Right ventricle myocardium inferior (tissue), 1 donor: ENCODE measurements around the gene GRIFIN. TPM values are rescaled to one million over a fixed set of nuclear protein-coding genes. Genes with fewer than 3 reads are reported as not detected.
A peak's percentile ranks its signal among the peaks of the same experiment; 100 is the strongest.
"Not testable (repeated sequence)": the region's sequence is repeated elsewhere in the genome, so short reads cannot be mapped to it uniquely, and the experiment has no call there.

Experiments used
- ATAC-seq: fragments of 200-7000 bp; cut with Tn5 transposase; one replicate; pipeline ENCODE4 v1.9.1; 2020; ENCODE audit warnings: mild to moderate bottlenecking, moderate library complexity
- DNase-seq: peaks from one replicate; pipeline ENCODE4 v3.0.0; 2021; ENCODE audit errors: missing footprints
- intact Hi-C: fragments of 100-400 bp; cut with DNase I; formaldehyde crosslinking; loops from one replicate; pipeline ENCODE4 v1.11.0; 2022
- total RNA-seq: library from RNA; stranded (reverse); fragmentation: NEBNext Ultra II Directional; extraction: Animal tissue kit (Norgen Biotek cat#: 25700); gene quantifications from one replicate; pipeline ENCODE4 v1.2.1, GENCODE V29; 2021
- donor health status: DM: no; HTN: yes; CAD: no; lungs with severe emphysema.

The GRIFIN gene
- total RNA-seq, 1 donor from 2014 or later = not detected

DNA sequence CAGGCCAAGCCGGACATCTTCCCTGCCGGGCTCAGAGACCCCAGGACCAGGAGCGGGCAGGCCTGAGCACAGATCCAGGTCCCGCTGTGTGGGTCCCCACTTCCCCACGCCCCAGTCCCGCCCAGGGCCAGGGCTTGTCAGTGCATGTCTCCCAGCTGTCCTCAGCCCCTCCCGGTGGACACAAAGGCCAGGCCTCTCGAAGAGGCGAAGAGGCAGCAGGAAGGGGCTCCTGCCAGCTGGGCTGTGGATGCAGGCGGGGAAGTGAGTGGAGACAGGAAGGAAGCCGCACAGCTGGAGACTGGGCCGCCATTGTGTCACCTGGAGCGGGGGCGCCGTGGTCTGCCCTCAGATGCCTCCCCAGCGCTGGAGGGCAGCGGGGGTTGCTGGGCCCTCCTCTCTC is 4.8 kb downstream of the GRIFIN start:
- ATAC-seq = peak; percentile 63
- intact Hi-C loops = no loop called here
- peak; percentile 82 for DNase-seq

DNA sequence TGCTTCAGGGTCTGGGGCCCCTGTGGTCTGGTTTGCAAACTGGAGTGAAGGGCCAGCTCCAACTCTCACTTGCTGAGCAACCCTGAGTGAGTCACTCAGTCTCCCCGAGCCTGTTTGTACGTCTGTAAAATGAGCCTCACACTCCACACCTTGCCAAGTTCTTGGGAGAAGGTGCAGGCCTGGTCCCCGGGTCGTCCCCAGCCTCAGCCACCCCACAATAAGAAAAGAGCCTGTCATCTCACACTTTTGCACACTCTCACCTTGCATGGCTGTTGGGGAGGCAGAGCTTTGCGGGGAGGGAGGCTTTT is 5.2 kb downstream of the GRIFIN start:
- peak; percentile 41 for ATAC-seq

DNA sequence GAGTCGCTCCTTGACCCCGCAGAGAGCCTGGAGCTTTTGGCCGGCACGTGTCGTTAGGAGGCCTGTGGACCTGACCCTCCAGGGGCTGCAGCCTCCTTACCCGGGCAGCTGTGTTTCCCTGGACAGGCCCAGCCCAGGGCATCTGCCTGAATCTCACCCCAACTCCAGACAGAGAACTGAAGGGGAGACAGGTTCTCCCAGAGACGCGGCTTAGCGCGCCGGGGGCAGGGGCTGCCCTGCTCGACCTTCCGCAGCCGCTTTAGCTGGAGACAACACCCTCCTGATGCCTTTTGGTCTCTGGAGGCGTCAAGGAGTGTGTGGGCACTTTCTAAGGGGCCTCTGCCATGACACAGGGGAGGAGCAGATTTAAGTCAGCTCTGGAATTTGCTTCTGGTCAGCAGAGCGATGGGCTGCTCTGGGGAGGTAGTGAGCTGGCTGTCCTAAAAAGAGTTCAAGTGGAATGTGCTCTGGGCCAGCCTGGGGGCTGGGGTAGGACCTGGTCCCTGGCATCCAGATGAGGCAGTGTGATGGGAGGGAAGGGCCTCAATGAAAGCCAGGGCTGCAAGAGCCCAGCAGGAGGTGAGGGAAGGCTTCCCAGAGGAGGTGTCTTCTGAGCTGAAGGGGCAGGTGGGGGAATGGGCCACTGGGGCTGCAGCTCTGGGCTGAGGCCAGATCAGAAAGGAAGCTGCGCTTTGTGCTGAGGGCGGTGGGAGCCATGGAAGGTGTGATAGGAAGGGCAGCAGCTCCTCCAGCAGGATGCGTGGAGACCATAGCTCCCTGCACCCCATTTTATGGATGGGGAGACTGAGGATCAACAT is 5.8 kb downstream of the GRIFIN start:
- intact Hi-C loops = no loop called here
- no peak for ATAC-seq

More for the DNA sequence above, 5.2 kb downstream of the GRIFIN start:
- intact Hi-C loops = no loop called here
- DNase-seq = no peak

DNA sequence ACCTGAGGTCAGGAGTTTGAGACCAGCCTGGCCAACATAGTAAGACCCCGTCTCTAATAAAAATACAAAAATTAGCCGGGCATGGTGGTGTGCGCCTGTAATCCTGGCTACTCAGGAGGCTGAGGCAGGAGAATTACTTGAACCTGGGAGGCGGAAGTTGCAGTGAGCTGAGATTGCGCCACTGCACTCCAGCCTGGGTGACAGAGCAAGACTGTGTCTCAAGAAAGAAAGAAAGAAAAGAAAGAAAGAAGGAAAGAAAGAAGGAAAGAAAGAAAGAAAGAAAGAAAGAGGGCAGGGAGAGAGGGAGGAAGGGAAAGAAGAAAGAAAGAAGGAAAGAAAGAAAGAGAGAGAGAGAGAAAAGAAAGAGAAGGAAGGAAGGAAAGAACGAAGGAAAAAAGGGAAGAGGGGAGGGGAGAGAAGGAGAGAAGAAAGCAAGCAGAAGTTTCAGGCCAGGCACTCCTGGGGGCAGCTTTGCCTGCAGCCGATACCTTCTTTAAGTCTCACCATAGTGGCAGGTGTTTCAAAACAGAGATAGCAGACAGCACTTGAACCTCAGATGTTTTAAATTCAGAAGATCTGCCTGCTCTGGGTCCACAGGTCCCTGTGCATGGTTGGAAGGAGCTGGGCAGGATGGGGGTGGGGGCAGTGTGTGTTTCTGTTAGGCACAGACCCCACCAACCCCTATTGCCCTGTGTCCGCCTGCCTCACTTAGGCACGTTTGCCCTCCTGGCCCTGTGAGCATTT is 6.6 kb downstream of the GRIFIN start:
- ATAC-seq, DNase-seq: not testable (repeated sequence)
- intact Hi-C loops = loop anchor here (2.0 kb wide), 1 partner anchor 891 kb away; no protein-coding TSS in a partner anchor

More for the DNA sequence above, 5.8 kb downstream of the GRIFIN start:
- DNase-seq = no peak

DNA sequence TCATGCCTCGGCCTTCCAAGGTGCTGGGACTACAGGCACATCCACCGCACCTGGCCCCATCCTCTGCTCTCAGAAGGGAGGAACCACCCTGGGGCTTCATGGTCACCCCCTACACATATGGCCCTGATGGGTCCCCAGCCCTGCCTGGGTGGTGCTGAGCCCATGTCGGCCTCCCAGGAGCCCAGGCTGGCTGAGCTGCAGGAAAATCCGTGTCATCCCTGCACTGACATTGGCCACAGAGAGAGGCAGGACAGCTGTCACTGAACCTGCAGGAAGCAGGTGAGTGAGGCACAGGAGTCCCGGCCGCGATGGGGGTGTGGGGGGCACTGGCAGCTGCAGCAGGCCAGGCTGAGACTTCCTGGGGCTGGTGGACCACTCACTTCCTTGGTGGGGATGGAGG is 8.0 kb downstream of the GRIFIN start:
- ATAC-seq = no peak
- intact Hi-C loops = loop anchor here (2.0 kb wide), 1 partner anchor 889 kb away; no protein-coding TSS in a partner anchor
- DNase-seq = no peak

DNA sequence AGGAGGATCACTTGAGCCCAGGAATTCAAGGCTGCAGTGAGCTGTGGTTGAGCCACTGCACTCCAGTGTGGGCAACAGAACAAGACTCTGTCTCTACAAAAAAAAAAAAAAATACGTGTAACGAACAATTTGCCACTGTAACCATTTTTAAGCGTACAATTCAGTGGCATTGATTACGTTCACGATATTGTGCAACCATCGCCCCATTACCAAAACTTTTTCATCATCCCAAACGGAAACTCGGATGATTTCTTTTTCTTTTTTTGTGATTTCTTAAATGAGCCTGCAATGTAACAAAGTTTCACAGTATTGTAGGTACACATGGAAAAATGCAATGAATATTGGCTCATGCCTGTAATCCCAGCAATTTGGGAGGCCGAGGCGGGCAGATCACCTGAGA is 9.5 kb downstream of the GRIFIN start:
- DNase-seq (no peak), ATAC-seq (no peak)
- intact Hi-C loops = no loop called here

DNA sequence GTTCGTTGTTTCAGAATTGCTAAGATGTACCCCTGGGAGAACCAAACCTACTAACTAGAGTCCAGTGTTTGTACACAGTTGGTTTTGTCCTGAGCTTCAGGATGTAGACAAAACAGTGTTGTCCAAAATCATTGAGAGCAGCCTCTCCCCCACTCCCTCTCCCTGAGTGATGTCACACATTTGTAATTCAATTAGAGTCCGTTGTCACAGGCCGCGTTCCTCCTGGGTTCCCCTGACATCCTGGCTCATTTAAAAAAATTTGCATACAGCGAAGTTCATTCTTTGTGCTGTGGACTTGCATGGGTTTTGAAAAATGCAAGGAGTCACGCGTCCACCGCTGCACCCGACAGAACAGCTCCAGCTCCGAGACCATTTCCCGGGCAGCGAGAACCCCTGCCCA is 10.3 kb downstream of the GRIFIN start:
- intact Hi-C loops = no loop called here
- DNase-seq = peak; percentile 8

DNA sequence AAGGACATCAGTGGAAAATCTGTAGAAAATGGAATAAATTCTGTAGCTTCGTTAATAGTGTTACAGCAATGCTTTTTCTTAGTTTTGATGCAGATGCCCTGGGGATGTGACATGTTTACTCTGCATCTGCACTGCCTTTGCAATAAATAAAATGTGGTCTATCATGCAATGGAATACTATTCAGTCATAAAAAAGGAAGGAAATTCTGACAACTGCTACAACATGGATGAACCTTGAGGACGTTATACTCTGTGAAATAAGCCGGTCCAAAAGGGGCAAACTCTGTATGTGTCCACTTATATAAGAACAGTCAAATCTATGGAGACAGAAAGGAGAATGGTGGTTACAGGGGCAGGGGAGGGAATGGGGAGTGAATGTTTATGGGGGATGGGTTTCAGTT is 13.5 kb downstream of the GRIFIN start:
- ATAC-seq (no peak), DNase-seq (no peak)
- intact Hi-C loops = no loop called here

More for the DNA sequence above, 10.3 kb downstream of the GRIFIN start:
- ATAC-seq = no peak

DNA sequence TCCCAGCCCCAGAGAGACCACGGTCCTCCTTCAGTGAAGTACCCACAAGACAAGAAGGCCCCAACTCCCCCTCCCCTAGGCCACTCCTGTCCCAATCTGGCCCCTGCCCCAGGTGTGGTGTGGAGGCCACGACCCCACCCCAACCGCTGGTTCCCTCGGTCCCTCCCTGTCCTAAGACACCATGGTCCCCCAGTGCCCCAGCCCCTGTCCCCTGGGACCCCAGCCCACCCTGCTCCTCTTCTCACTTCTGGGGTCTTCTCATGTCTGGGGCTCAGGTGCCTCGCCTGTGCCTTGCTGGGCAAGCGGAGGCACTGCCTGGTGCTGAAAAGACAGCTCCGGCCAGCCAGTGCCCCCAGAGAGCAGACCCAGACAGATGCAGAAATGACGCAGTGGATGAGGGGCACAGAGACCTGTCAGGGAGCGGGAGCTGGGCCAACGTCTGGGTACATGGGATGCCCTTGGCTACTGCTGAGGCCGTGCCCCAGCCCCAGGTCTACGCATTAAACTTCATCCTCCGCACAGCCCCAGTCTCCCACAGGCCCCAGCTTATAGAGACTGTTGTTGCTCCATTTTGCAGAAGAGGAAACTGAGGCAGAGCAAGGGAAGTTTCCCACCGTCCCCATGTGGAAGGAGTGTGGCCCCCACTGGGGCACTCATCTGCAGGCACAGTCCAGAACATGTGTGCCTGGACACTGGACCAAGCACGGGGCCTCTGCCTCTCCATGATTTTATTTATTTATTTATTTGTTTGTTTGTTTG is 14.8 kb downstream of the GRIFIN start:
- peak; percentile 23 for ATAC-seq
- intact Hi-C loops = no loop called here
- no peak for DNase-seq

DNA sequence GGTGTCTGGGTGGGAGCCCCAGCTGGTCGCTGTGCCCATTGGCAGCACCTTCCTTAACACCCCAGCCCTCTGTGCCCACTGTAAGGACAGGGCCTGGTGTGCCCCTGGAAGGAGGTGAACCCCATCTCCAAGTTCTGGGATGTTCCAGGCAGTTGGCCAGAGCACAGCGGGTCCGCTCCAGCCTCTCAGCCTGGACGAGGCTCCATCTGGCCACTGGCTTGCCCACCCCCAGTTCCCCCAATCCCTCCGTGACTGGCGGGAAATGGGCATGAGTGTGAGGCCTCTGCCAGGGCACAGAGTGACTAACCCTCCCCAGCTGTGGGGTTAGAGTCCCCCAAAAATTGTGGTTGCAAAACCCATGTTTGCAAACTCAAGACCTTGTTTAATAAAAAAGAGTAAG is 15.6 kb downstream of the GRIFIN start:
- no peak for DNase-seq
- intact Hi-C loops = loop anchor here (1.0 kb wide), 1 partner anchor 44 kb away; no protein-coding TSS in a partner anchor
- no peak for ATAC-seq

DNA sequence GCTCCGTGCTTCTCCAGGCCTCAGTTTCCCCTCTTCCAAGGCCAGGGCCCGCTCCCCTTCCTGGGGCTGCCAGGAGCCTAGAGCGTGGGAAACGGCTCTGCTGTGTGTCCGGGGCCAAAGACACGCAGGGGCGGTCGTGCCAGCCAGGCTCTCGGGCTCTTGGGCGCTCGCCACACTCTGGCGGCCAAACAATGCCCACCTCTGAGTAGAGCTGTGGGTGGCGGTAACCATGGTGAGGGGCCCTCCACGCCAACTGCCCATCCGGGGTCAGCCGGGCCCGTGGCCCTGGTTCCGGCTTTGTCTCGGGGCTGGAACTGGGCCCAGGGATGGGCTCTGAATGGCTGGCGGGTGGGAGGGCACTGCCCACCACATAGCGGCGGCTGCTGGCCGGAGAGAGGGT is 16.0 kb downstream of the GRIFIN start:
- intact Hi-C loops = loop anchor here (1.0 kb wide), 1 partner anchor 44 kb away; no protein-coding TSS in a partner anchor
- ATAC-seq (no peak), DNase-seq (no peak)

DNA sequence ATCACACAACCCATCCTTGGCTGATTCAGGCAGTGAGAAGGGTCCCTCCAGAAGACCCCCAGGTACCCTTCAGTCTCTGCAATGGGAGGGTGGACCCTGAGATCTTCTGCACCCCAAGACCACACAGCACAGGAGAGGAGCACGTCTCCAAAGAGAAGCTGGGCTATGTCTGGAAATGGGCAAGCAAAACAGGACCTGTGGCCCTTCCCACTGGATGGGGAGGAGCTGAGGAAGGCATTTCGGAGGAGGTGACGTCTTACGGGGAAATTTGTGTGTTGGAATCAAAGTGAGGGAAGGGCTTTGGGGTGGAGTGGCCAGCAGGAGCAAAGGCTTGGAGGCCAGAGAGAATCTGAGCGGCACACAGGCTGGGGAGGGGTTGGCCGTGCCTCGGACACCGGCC is 16.5 kb downstream of the GRIFIN start:
- ATAC-seq (no peak), DNase-seq (no peak)
- intact Hi-C loops = loop anchor here (1.0 kb wide), 1 partner anchor 45 kb away; no protein-coding TSS in a partner anchor

DNA sequence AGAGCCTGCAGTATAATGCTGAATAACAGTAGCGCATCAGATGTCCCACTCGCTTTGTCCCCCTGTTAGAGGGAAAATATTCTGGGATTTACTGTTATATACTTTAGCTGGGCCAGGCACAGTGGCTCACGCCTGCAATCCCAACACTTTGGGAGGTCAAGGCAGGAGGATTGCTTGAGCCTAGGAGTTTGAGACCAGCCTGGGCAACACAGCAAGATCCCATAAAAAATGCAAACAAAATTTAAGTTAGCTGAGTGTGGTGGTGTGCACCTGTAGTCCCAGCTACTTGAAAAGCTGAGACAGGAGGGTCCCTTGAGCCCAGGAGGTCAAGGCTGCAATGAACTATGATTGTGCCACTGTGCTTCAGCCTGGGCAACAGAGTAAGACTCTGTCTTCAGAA is 22.3 kb downstream of the GRIFIN start:
- intact Hi-C loops = loop anchor here (5.0 kb wide), 1 partner anchor 228 kb away; no protein-coding TSS in a partner anchor
- not testable (repeated sequence) for ATAC-seq, DNase-seq

DNA sequence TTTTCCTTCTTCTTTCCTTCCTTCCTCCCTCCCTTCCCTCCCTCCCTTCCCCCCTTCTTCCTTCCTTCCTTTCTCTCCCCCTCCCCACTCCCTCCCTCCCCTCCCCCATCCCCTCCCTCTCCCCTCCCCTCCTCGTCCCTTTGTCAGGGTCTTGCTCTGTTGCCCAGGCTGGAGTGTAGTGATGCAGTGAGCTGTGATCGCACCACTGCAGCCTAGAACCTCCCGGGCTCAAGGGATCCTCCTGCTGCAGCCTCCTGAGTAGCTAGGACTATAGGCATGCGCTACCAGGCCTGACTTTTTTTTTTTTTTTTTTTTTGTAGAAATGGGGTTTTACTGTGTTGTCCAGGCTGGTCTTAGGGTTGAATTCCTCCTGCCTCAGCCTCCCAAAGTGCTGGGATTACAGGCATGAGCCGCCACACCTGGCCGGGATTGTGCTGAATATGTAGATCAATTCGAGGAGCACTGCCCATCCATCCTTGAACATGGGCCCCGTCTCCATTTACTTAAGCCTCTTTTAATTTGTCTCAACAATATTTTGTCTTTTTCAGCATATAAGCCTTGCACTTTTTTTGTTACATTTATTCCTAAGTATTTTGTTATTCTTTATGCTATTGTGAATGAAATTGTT is 23.4 kb downstream of the GRIFIN start:
- DNase-seq = no peak
- intact Hi-C loops = loop anchor here (5.0 kb wide), 1 partner anchor 230 kb away; no protein-coding TSS in a partner anchor
- no peak for ATAC-seq

DNA sequence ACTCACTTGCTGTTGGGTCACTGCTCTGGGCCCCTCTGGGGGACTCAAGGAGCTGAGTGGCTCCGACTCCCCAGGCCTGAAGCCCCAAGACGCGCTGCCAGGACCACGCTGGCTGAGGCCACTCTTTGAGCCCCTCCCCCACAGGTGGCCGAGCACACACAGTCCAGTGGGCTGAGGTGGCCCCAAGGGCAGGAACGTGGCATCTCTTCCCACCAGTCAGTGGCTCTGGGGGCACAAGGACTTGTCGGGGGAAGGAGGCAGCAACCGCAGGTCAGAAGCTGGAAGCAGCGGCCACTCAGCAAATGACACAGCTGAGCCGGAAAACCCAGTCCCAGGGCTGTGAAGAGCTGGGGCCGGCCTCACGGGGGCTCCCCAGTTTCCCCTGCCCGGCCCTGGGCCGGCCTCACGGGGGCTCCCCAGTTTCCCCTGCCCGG is 24.1 kb downstream of the GRIFIN start:
- intact Hi-C loops = loop anchor here (5.0 kb wide), 1 partner anchor 230 kb away; no protein-coding TSS in a partner anchor
- DNase-seq (no peak), ATAC-seq (peak; percentile 24)

DNA sequence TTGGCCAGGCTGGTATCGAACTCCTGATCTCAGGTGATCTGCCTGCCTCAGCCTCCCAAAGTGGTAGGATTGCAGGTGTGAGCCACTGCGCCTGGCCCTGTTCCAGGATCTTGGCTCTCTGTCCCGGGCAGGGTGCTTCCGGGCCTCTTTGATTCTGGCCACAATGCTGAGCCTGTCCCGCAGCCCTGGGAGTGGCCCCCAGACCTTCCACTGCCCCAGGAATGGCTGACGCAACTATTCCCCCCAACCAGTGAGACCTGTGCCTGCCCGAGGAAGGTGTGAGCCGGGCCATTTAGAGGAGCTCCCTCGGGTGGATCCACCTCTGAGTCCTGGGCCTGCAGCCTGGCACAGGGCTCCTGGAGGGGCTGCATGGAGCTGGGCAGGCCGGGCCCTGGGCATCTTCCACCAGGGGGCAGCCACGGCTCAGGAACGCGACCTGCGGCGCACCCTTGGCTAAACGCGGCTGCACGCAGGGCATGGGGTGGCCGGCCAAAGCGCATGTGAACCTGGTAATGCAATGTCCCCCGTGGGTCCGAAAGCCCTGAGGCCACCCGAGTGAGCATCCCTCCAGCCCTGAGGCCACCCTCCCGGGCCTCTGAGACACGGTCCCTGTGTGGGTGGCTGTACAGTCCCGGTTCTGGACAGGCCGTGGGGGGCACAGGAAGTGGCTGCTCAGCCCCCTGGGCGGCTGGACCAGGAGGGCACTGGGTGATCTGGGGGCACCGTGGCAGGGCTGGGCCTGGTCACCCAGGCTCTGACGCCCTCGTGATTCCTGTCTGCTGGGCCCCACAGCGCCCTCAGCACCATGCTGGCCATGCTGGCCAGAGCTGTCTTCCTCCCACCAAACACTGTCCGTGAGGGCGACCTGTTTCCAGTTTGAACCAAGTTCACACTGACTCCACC is 24.8 kb downstream of the GRIFIN start:
- DNase-seq (peak; percentile 93), ATAC-seq (peak; percentile 96)
- intact Hi-C loops = loop anchor here (5.0 kb wide), 1 partner anchor 231 kb away; no protein-coding TSS in a partner anchor
